DND-41 (cell line): ENCODE measurements around the gene MANF.

Experiments used
- EZH2 ChIP-seq: IDR thresholded peaks from 3 replicates; pipeline ENCODE4 v1.6.1; 2012; ENCODE audit warnings: borderline replicate concordance, low read depth, mild to moderate bottlenecking, moderate library complexity, low read length, inconsistent platforms; ENCODE audit not compliant: severe bottlenecking
- TF ChIP-seq, protein P1 (sequence below): IDR thresholded peaks from 2 replicates; pipeline ENCODE4 v1.5.1; 2012; ENCODE audit warnings: borderline replicate concordance, low read length, moderate library complexity, mild to moderate bottlenecking; ENCODE audit not compliant: poor library complexity, severe bottlenecking; ENCODE audit errors: extremely low read depth

DNA sequence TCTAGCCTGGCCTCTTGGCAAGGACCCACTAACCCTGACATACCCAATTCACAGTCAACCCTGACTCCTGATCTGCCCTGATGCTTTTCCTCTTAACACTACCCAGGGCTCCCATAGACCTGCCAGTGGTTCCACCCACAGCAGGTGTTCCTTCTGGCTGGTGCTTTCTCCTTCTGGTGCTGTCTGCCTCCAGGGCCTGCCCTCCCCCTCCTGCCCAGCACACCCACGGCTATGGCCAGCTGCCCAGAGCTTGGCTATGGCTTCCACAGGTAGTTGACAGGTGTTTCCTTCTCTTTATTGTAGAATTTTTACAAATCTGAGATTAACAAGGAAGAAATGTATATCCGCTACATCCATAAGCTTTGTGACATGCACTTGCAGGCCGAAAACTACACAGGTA lies 46.5 kb upstream of the MANF start:
- TF ChIP-seq, protein P1, sequence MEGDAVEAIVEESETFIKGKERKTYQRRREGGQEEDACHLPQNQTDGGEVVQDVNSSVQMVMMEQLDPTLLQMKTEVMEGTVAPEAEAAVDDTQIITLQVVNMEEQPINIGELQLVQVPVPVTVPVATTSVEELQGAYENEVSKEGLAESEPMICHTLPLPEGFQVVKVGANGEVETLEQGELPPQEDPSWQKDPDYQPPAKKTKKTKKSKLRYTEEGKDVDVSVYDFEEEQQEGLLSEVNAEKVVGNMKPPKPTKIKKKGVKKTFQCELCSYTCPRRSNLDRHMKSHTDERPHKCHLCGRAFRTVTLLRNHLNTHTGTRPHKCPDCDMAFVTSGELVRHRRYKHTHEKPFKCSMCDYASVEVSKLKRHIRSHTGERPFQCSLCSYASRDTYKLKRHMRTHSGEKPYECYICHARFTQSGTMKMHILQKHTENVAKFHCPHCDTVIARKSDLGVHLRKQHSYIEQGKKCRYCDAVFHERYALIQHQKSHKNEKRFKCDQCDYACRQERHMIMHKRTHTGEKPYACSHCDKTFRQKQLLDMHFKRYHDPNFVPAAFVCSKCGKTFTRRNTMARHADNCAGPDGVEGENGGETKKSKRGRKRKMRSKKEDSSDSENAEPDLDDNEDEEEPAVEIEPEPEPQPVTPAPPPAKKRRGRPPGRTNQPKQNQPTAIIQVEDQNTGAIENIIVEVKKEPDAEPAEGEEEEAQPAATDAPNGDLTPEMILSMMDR = no peak
- no peak for TF ChIP-seq EZH2
